ENCODE results near the gene MCCC2. TPM values are rescaled to one million over a fixed set of nuclear protein-coding genes. Genes with fewer than 3 reads are reported as not detected.

The MCCC2 gene
- total RNA-seq, 1 donor from 2014 or later: 48.6 TPM

DNA sequence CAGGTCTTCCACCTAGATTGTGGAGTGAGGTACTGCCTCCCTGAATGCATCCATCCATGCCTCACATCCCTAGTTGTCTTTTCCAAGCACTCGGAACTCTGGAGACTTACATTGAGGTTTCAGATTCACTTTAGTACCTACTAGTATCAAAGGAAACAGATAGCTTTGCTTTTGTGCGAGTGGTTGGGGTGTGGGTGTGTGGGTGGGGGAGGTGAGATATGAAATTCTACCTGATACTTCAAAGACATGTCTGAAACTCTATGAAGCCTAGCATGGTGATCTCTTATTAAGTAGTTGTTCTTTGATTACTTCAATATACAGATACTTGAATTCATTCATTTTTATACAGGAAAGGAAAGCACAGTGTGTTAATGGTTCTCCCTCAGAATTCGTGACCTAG lies 64.4 kb downstream of the MCCC2 start:
- Mint-ChIP-seq H3K27ac (no peak overlapping the region), H3K36me3 (peaks cover 53% of the 10 kb centered on the region), H3K9me3 (no peaks in the 10 kb centered on the region), H3K4me1 (ENCODE audit: unreplicated experiment) (peaks cover 19% of the 10 kb centered on the region), H3K27me3 (peaks cover 2% of the 10 kb centered on the region), H3K4me3 (no peak overlapping the region)
- DNase-seq (ENCODE audit: extremely low spot score, unreplicated experiment): no peak
- TF ChIP-seq, protein P1, sequence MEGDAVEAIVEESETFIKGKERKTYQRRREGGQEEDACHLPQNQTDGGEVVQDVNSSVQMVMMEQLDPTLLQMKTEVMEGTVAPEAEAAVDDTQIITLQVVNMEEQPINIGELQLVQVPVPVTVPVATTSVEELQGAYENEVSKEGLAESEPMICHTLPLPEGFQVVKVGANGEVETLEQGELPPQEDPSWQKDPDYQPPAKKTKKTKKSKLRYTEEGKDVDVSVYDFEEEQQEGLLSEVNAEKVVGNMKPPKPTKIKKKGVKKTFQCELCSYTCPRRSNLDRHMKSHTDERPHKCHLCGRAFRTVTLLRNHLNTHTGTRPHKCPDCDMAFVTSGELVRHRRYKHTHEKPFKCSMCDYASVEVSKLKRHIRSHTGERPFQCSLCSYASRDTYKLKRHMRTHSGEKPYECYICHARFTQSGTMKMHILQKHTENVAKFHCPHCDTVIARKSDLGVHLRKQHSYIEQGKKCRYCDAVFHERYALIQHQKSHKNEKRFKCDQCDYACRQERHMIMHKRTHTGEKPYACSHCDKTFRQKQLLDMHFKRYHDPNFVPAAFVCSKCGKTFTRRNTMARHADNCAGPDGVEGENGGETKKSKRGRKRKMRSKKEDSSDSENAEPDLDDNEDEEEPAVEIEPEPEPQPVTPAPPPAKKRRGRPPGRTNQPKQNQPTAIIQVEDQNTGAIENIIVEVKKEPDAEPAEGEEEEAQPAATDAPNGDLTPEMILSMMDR (conservative IDR thresholded peaks at IDR 0.05): no peak

DNA sequence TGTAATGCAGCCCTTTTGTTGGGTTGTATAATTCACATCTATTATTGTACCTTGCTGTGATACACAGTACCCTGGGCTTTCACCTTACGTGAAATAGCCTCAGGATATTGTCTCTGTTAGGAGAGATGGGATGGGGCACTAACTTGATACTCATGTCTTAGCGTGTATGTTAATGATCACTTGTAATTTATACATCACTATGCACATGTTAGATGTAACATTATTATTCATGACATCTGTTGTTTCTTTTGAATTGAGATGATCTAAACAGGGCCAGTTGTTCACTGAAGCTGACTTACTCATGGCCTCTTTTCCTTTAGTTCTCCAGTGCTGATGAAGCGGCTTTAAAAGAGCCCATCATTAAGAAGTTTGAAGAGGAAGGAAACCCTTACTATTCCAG lies 65.2 kb downstream of the MCCC2 start:
- no peak overlapping the region for H3K4me3 Mint-ChIP-seq
- peaks cover 2% of the 10 kb centered on the region for H3K27me3 Mint-ChIP-seq
- no peaks in the 10 kb centered on the region for H3K9me3 Mint-ChIP-seq
- H3K36me3 Mint-ChIP-seq: peaks cover 51% of the 10 kb centered on the region
- TF ChIP-seq, protein P1 (conservative IDR thresholded peaks at IDR 0.05): no peak
- peaks cover 19% of the 10 kb centered on the region for H3K4me1 Mint-ChIP-seq (ENCODE audit: unreplicated experiment)
- no peak overlapping the region for H3K27ac Mint-ChIP-seq
- DNase-seq (ENCODE audit: extremely low spot score, unreplicated experiment): no peak

- TF ChIP-seq, protein P1 (conservative IDR thresholded peaks at IDR 0.05): no peak
- Mint-ChIP-seq H3K27ac (no peak overlapping the region), H3K9me3 (no peaks in the 10 kb centered on the region), H3K36me3 (peaks cover 51% of the 10 kb centered on the region), H3K4me1 (ENCODE audit: unreplicated experiment) (peaks cover 19% of the 10 kb centered on the region), H3K27me3 (peaks cover 2% of the 10 kb centered on the region), H3K4me3 (peak overlapping the region; percentile 27)
- no peak for DNase-seq (ENCODE audit: extremely low spot score, unreplicated experiment)
These were observed 65.8 kb downstream of the MCCC2 start for GRCh38 chr5:71652803-71653543.

DNA sequence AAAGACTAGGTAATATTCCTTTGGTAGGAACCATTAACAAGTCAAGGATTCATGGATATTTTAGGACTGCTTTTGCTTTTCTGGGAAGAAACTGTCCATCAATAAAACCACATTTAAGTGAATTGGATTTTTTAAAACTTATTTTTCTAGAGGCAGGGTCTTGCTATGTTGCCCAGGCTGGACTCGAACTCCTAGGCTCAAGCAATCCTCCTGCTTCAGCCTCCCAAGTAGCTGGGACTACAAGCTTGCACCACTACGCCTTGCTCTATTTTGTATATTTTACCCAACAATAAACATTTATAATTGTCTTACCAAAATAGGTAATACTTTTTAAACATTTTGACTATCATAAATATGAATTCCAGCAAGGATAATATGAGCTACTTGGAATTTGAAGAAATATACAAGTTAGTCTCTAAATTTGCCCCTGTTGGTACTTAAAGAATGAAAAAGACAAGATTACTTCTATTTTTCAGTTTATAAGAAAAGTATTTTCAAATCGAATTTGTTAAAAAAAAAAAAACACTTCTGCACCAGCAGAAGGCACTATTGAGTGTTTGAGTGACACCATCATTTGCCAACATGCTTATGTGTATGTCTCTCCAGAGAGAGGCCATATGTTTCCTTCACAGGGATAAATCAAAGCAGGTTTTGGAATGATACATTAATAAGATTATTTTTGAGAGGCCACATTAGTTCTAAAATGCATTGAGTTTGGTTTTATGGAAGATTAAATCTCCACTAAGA lies 71.9 kb downstream of the MCCC2 start:
- Mint-ChIP-seq H3K4me3 (no peak overlapping the region), H3K27ac (no peak overlapping the region), H3K36me3 (peaks cover 23% of the 10 kb centered on the region), H3K9me3 (no peaks in the 10 kb centered on the region), H3K27me3 (no peaks in the 10 kb centered on the region), H3K4me1 (ENCODE audit: unreplicated experiment) (peaks cover 9% of the 10 kb centered on the region)
- TF ChIP-seq, protein P1 (conservative IDR thresholded peaks at IDR 0.05): peak; percentile 58
- DNase-seq (ENCODE audit: extremely low spot score, unreplicated experiment): no peak

GRCh38 chr5:71662381-71662780 lies 75.2 kb downstream of the MCCC2 start:
- no peak overlapping the region for H3K4me3 Mint-ChIP-seq
- no peaks in the 10 kb centered on the region for H3K27me3 Mint-ChIP-seq
- TF ChIP-seq, protein P1 (conservative IDR thresholded peaks at IDR 0.05): no peak
- no peak overlapping the region for H3K27ac Mint-ChIP-seq
- peaks cover 12% of the 10 kb centered on the region for H3K36me3 Mint-ChIP-seq
- no peaks in the 10 kb centered on the region for H3K9me3 Mint-ChIP-seq
- DNase-seq (ENCODE audit: extremely low spot score, unreplicated experiment): no peak
- peaks cover 25% of the 10 kb centered on the region for H3K4me1 Mint-ChIP-seq (ENCODE audit: unreplicated experiment)
